IMR-90 (cell line): ENCODE data around the gene KCNJ18. TPM values are rescaled to one million over a fixed set of nuclear protein-coding genes. Genes with fewer than 3 reads are reported as not detected.
"Not testable (repeated sequence)": the region's sequence is repeated elsewhere in the genome, so short reads cannot be mapped to it uniquely, and the experiment has no call there.

Source experiments
- ATAC-seq: fragments of 200-7000 bp; cut with Tn5 transposase; 2 replicates; pipeline ENCODE4 v1.9.1; 2020; ENCODE audit warnings: low read depth, mild to moderate bottlenecking, moderate library complexity
- BruUV-seq: library from RNA; stranded (reverse); fragments of 400-500 nt; replicated peaks from 2 replicates; lab custom pipeline; 2021; lab: Mats Ljungman, UMichigan
- CTCF ChIA-PET: fragments of 300-600 bp; formaldehyde crosslinking; extraction: SDS; loops from one replicate; lab custom pipeline; 2021; ENCODE audit warnings: antibody characterized with exemption; lab: Yijun Ruan, JAX
- POLR2A ChIA-PET: fragments of 300-600 bp; sonication (Branson Sonifier 250); formaldehyde crosslinking; loops from one replicate; lab custom pipeline; 2022; ENCODE audit warnings: antibody characterized with exemption; ENCODE audit not compliant: unreplicated experiment; lab: Charles Lee
- DNase-seq: peaks from one replicate; pipeline ENCODE4 v3.0.0; 2013
- H2AFZ ChIP-seq: replicated peaks from 2 replicates; pipeline ENCODE3; 2013; ENCODE audit warnings: low read length, mild to moderate bottlenecking; ENCODE audit not compliant: poor library complexity
- H2AK5ac ChIP-seq: 2 replicates; pipeline ENCODE4 v1.6.1; 2013; ENCODE audit warnings: low read depth, low read length, inconsistent platforms
- H2AK9ac ChIP-seq: replicated peaks from 2 replicates; pipeline ENCODE3; 2013; ENCODE audit warnings: mild to moderate bottlenecking, low read depth, low read length, moderate library complexity; ENCODE audit not compliant: poor library complexity
- H2BK120ac ChIP-seq: 2 replicates; pipeline ENCODE4 v1.6.1; 2013; ENCODE audit warnings: low read depth, low read length, inconsistent platforms
- H2BK15ac ChIP-seq: 3 replicates; pipeline ENCODE4 v1.6.1; 2013; ENCODE audit warnings: low read depth, low read length, inconsistent platforms
- H2BK20ac ChIP-seq: 2 replicates; pipeline ENCODE4 v1.6.1; 2013; ENCODE audit warnings: low read depth, mild to moderate bottlenecking, inconsistent platforms, low read length, moderate library complexity
- H2BK5ac ChIP-seq: 2 replicates; pipeline ENCODE4 v1.6.1; 2013; ENCODE audit warnings: mild to moderate bottlenecking, low read depth, low read length, inconsistent platforms; ENCODE audit not compliant: poor library complexity, severe bottlenecking
- H3K14ac ChIP-seq: replicated peaks from 2 replicates; pipeline ENCODE4 v1.6.1; 2013; ENCODE audit warnings: low read depth, low read length, inconsistent platforms
- H3K18ac ChIP-seq: 2 replicates; pipeline ENCODE4 v1.6.1; 2013; ENCODE audit warnings: low read depth, low read length, control low read depth
- H3K23ac ChIP-seq: 2 replicates; pipeline ENCODE4 v1.6.1; 2013; ENCODE audit warnings: low read depth, low read length, inconsistent platforms
- H3K27ac ChIP-seq: 2 replicates; pipeline ENCODE4 v1.5.1; 2013; ENCODE audit warnings: mild to moderate bottlenecking, control low read depth, low read length; ENCODE audit not compliant: insufficient read depth
- H3K27me3 ChIP-seq: 2 replicates; pipeline ENCODE4 v1.6.1; 2013; ENCODE audit warnings: low read length; ENCODE audit not compliant: control insufficient read depth, insufficient read depth
- H3K36me3 ChIP-seq: 2 replicates; pipeline ENCODE4 v1.6.1; 2013; ENCODE audit warnings: low read length, mixed read lengths; ENCODE audit not compliant: control insufficient read depth, insufficient read depth
- H3K4ac ChIP-seq: 2 replicates; pipeline ENCODE4 v1.6.1; 2013; ENCODE audit warnings: low read depth, low read length, inconsistent platforms
- H3K4me1 ChIP-seq: 2 replicates; pipeline ENCODE4 v1.6.1; 2013; ENCODE audit warnings: low read length, mixed read lengths; ENCODE audit not compliant: control insufficient read depth, insufficient read depth
- H3K4me2 ChIP-seq: 2 replicates; pipeline ENCODE4 v1.6.1; 2013; ENCODE audit warnings: low read depth, mild to moderate bottlenecking, control low read depth, low read length, moderate library complexity
- H3K4me3 ChIP-seq: 2 replicates; pipeline ENCODE4 v1.5.1; 2013; ENCODE audit warnings: low read depth, mild to moderate bottlenecking, control low read depth, low read length, moderate library complexity; ENCODE audit not compliant: insufficient read depth
- H3K56ac ChIP-seq: 2 replicates; pipeline ENCODE4 v1.6.1; 2013; ENCODE audit warnings: low read length, inconsistent platforms; ENCODE audit not compliant: insufficient read depth; ENCODE audit errors: extremely low read depth
- H3K79me1 ChIP-seq, 2 experiments: 2 replicates each; pipeline ENCODE4 v1.6.1; 2013; ENCODE audit warnings: low read length in 2 of 2, inconsistent platforms in 1 of 2, low read depth in 1 of 2
- H3K9ac ChIP-seq: 2 replicates; pipeline ENCODE4 v1.6.1; 2013; ENCODE audit warnings: low read depth, low read length, control low read depth
- H3K9me1 ChIP-seq: 2 replicates; pipeline ENCODE4 v1.6.1; 2013; ENCODE audit warnings: low read length, inconsistent platforms; ENCODE audit not compliant: insufficient read depth
- H3K9me3 ChIP-seq: 2 replicates; pipeline ENCODE4 v1.6.1; 2013; ENCODE audit warnings: low read length; ENCODE audit not compliant: control insufficient read depth, insufficient read depth
- H4K20me1 ChIP-seq: 2 replicates; pipeline ENCODE4 v1.6.1; 2013; ENCODE audit warnings: low read length, inconsistent platforms; ENCODE audit not compliant: insufficient read depth
- H4K5ac ChIP-seq: 2 replicates; pipeline ENCODE4 v1.6.1; 2013; ENCODE audit warnings: mild to moderate bottlenecking, low read depth, low read length, control low read depth
- H4K8ac ChIP-seq, 2 experiments: 2 replicates each; pipeline ENCODE4 v1.6.1; 2013; ENCODE audit warnings: low read depth in 2 of 2, low read length in 2 of 2, control low read depth in 1 of 2, inconsistent platforms in 1 of 2
- H4K91ac ChIP-seq: 2 replicates; pipeline ENCODE4 v1.6.1; 2013; ENCODE audit warnings: low read depth, low read length, inconsistent platforms; ENCODE audit not compliant: insufficient read depth
- WGBS, 2 experiments: methylation state at CpG; one replicate each; pipeline versions ENCODE4 v1.1.5 to v1.1.7; 2013; ENCODE audit warnings: missing lambda C conversion rate in 2 of 2; ENCODE audit not compliant: insufficient read length in 1 of 2; ENCODE audit errors: extremely low coverage in 2 of 2; 5-methylcytosine and 5-hydroxymethylcytosine counted together
- dilution Hi-C: fragments of 300-500 bp; cut with HindIII; formaldehyde crosslinking; loops from one replicate; pipeline ENCODE4 v1.14.3; 2018; ENCODE audit warnings: low sequenced_read_pairs; ENCODE audit not compliant: unreplicated experiment
- in situ Hi-C: fragments of 300-500 bp; cut with MboI; formaldehyde crosslinking; loops from 3 replicates; pipeline ENCODE4 v1.14.3; 2019; ENCODE audit warnings: low sequenced_read_pairs, inconsistent platforms, mixed read lengths
- intact Hi-C: fragments of 100-400 bp; cut with micrococcal nuclease; formaldehyde crosslinking; loops from 2 replicates; pipeline ENCODE4 v1.10.0; 2022
- polyA plus RNA-seq, 3 experiments: library from polyadenylated mRNA; depleted of rRNA; stranded (reverse); fragments of >200 nt; gene quantifications; 2 replicates each; pipeline ENCODE4 v1.2.3, GENCODE V29; 2012; ENCODE audit warnings: low replicate concordance in 1 of 3
- total RNA-seq: library from RNA; depleted of rRNA; stranded (reverse); fragments of >200 nt; gene quantifications from 2 replicates; pipeline ENCODE4 v1.2.3, GENCODE V29; 2012

KCNJ18 gene
- total and polyA plus RNA-seq, 2 of the 4 experiments (the other 2 are of a cell fraction), result not detected

GRCh38 chr17:21693937-21694336 is 1.6 kb downstream of the KCNJ18 start:
- H2AFZ ChIP-seq, H3K23ac ChIP-seq, H3K4me2 ChIP-seq, H3K4me3 ChIP-seq, CTCF ChIA-PET, intact Hi-C loops, H4K91ac ChIP-seq, H3K14ac ChIP-seq, ATAC-seq, H3K4ac ChIP-seq, H4K20me1 ChIP-seq, H2BK15ac ChIP-seq, H4K5ac ChIP-seq, H3K79me1 ChIP-seq, H3K36me3 ChIP-seq, H2AK5ac ChIP-seq, H3K56ac ChIP-seq, H2BK120ac ChIP-seq, DNase-seq, H4K8ac ChIP-seq, BruUV-seq, H3K9ac ChIP-seq, H2AK9ac ChIP-seq, H3K9me1 ChIP-seq, H3K4me1 ChIP-seq, H3K18ac ChIP-seq, dilution Hi-C loops, H2BK5ac ChIP-seq, in situ Hi-C loops, H2BK20ac ChIP-seq, H3K27ac ChIP-seq, POLR2A ChIA-PET, H3K27me3 ChIP-seq: not testable (repeated sequence)
- peaks cover 23% of the 10 kb centered on the region for H3K9me3 ChIP-seq
- WGBS, 2 experiments, result no CpG with 5 or more reads among the region's 4 CpGs

- DNase-seq, H3K79me1 ChIP-seq, in situ Hi-C loops, H3K9me1 ChIP-seq, H2BK20ac ChIP-seq, ATAC-seq, H3K9ac ChIP-seq, H3K27ac ChIP-seq, H3K27me3 ChIP-seq, H4K20me1 ChIP-seq, dilution Hi-C loops, H4K5ac ChIP-seq, H3K4me3 ChIP-seq, H2AK9ac ChIP-seq, H3K23ac ChIP-seq, H3K36me3 ChIP-seq, H2BK5ac ChIP-seq, H3K56ac ChIP-seq, intact Hi-C loops, BruUV-seq, H2BK120ac ChIP-seq, H4K91ac ChIP-seq, H3K4me1 ChIP-seq, H2BK15ac ChIP-seq, H3K14ac ChIP-seq, CTCF ChIA-PET, H4K8ac ChIP-seq, H3K18ac ChIP-seq, POLR2A ChIA-PET, H3K4ac ChIP-seq, H2AFZ ChIP-seq, H2AK5ac ChIP-seq, H3K4me2 ChIP-seq: not testable (repeated sequence)
- peaks cover 24% of the 10 kb centered on the region for H3K9me3 ChIP-seq
- 60% methylated on average over 1 of the region's 3 CpGs; no CpG with 5 or more reads in 1 of the 2 experiments for WGBS, 2 experiments
These were observed 3.9 kb downstream of the KCNJ18 start for GRCh38 chr17:21696227-21696626.
